Epithelial cell of esophagus (primary cell): ENCODE results near the gene PALLD.

Experiments used
- DNase-seq: peaks from one replicate; pipeline ENCODE4 v3.0.0; 2010; ENCODE audit warnings: low read depth
- H3K4me3 ChIP-seq: 2 replicates; pipeline ENCODE4 v1.5.1; 2011; ENCODE audit warnings: mild to moderate bottlenecking, low read length, control low read depth
- CTCF ChIP-seq: IDR thresholded peaks from 2 replicates; pipeline ENCODE4 v1.5.1; 2011; ENCODE audit warnings: low read depth, mild to moderate bottlenecking, low read length, control low read depth, inconsistent platforms; ENCODE audit not compliant: insufficient read depth; ENCODE audit errors: missing control alignments

Gene PALLD

GRCh38 chr4:168960716-168961115, 463.9 kb downstream of the PALLD start:
- no peak for DNase-seq
- H3K4me3 ChIP-seq = no peak overlapping the region
- no peak for TF ChIP-seq CTCF

GRCh38 chr4:168972596-168972995, 475.7 kb downstream of the PALLD start:
- no peak for DNase-seq
- TF ChIP-seq CTCF = no peak
- H3K4me3 ChIP-seq = no peak overlapping the region
